Dermis microvascular lymphatic vessel endothelial cell (primary cell): ENCODE data around the gene PLPPR1. TPM values are rescaled to one million over a fixed set of nuclear protein-coding genes. Genes with fewer than 3 reads are reported as not detected.
"Not testable (repeated sequence)": the region's sequence is repeated elsewhere in the genome, so short reads cannot be mapped to it uniquely, and the experiment has no call there.

Experiments
- DNase-seq, 2 donors: peaks; one replicate each; pipeline versions ENCODE4 v3.0.0 to v3.0.0-alpha.2; 2010; ENCODE audit warnings: low read depth in 2 of 2
- total RNA-seq: library from RNA; depleted of rRNA; stranded (reverse); fragments of >200 nt; gene quantifications from 2 replicates; pipeline ENCODE4 v1.2.1, GENCODE V29; 2014

The PLPPR1 gene
- total RNA-seq, 1 donor from 2014 or later: not detected

- peak; percentile 9 to 40 for DNase-seq
Observed at GRCh38 chr9:101121836-101122399, 93.4 kb downstream of the PLPPR1 start.

DNA sequence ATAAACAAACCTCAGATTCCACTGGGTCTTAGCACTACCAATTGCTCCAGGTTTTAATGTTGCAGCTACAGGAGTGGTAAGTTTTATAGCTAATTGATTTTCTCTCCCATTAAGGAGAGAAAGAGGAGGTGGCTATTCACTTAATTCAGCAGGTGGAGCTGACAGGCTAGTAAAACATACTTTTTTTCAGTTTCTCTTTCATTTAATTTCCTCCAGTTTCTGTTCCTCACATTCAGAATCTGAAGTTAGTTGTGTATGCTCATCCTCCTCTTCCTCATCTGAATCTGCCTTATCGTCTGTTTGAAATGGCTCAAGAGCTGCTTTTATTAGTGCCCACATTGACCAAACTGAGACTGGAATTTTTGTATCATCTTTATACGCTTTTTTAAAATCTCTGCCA lies 98.0 kb downstream of the PLPPR1 start:
- no peak for DNase-seq

DNA sequence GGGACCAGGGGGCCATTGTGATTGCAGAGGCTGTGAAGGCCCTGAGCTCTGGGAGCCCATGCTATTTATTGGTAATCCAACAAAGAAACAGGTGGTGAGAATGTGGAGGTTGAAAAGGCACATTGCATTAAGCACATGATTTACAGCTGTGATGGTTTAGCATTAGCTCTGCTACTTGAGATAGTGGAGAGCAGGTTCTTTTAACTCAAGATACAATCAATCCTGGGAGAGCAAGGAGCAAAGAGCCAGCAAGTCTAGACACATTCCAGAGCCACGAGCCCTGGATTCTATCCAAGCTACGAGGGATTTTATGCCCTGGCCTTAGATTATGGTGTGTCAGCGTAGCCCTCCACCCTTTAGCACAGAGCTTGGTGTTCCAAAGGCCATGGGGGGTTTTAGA lies 98.8 kb downstream of the PLPPR1 start:
- not testable (repeated sequence) for DNase-seq

DNA sequence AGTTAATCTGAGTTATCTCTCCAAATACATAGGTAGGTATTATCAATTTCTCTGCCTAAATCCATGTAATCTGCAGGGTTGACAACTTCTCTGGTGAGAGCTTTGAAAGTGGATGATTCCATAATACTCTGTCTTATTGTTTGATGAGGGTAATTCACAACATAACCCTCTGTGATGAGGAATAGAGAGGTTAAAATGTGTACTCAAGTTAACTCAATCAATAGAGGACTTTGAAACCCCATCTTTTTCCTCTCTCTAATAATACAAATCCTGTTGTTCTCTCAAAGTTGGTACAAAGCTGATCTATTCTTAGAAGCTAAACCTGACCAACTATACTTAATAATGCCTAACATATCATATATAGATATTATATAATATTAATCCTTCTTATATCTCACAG lies 100.1 kb downstream of the PLPPR1 start:
- DNase-seq: no peak

DNA sequence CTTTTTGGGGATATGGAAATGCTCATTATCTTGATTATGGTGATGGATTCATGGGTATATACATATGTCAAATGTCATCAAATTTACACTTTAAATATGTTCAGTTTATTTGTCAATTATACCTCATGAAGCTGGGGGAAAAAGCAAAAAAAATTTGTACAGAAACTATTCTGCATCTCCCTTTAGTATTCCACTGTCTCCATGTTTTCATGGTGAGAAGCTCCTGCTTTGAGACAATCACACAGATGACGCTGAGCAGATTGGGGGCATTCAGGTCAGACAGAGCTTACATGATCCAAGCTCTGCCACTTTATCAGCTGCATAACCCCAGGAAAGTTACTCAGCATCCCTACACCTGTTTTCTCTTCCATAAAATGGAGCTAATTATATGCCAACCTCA lies 101.5 kb downstream of the PLPPR1 start:
- DNase-seq: no peak

- DNase-seq: no peak
Observed at GRCh38 chr9:101131326-101131725, 102.8 kb downstream of the PLPPR1 start.

- no peak for DNase-seq
Observed at GRCh38 chr9:101132801-101133200, 104.3 kb downstream of the PLPPR1 start.

DNA sequence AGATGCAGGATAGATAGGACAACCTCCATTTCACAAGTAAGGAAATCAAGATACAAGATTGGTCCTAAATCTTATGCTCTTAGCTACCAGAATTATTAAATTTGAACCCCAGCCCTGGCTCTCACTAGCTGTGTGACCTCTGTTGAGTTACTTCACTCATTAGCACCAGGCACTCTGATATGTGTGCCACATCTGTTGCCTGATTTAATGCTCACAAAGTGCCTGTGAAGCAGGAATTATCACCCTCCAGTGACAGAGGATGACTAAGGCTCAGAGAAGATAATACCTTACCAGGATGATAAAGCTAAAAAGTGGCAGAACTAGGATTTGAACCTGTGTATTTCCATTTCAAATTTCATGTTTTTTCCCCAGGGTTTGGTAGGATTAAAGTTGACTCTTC lies 110.0 kb downstream of the PLPPR1 start:
- no peak for DNase-seq

DNA sequence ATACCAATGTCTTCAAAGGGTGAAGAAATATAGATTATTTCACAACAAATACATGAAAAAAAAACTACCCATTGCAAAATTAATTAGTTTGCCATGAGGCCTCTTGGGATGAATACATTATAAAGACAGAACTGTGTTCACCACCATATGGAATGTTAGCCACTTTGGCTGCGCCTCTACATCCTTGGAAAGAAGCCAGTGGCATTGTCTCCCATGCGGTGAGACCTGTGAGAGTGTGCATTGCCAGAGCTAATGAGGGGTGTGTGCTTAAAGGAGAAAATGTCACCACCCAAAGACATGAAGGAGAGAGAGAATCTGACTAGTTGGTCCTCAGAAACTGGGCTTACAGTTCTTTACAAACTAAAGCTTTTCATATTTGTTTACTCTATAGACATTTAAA lies 110.6 kb downstream of the PLPPR1 start:
- no peak for DNase-seq

DNA sequence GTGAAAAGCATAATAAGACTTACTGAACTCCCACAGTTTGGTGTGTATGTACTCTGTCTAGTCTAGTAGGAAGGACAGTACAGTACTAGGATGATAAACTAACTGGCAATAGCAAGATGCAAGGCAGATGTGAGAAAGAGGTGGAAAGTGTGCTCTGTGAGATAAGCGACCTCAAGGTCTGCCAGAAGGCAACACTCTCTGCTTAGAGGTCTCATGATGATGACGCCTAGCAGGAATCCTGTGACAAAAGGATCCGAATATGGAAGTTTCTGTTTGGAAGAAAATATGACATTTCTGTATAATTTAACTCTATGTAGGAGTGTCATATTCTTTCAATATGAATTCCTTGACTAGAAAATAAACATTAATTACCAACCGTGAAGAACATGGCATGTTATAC lies 112.2 kb downstream of the PLPPR1 start:
- no peak for DNase-seq

DNA sequence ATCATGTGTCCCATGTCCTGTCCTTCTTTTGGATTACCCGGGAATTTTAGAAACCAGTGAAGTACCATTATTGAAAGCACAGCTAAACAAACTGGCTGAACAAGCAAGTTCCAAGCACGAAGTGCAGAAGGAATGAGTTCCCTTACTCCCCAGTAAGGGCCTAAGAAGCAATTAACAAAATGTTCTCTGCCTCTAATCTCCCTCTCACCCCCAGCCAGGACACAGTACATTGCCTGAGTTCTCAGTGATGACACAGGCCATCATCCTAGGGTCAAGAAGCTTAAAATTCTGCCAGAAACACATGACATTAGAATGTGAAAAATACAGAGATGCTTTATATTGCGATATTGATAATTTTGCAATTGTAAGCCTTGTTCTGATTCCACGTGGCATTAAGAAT lies 118.0 kb downstream of the PLPPR1 start:
- DNase-seq: no peak

DNA sequence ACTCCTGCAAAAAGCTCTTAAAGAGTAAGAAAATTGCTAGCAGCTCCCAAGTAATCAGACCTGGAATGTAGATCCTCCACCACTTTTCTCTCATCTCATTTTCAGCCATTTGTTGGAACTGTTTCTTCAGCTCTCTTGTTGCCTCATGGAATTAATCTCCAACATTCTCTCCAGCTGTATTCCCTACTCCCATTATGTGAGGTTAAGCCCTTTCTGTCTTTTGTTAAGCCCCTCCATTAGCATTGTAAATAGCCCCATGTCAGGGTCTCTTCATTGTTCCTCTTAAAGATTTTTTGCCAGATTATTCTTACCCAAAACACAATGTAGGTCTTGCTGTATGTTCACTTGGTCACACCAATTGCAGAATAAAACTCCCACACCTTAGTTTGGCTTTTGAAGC lies 119.8 kb downstream of the PLPPR1 start:
- no peak for DNase-seq

DNA sequence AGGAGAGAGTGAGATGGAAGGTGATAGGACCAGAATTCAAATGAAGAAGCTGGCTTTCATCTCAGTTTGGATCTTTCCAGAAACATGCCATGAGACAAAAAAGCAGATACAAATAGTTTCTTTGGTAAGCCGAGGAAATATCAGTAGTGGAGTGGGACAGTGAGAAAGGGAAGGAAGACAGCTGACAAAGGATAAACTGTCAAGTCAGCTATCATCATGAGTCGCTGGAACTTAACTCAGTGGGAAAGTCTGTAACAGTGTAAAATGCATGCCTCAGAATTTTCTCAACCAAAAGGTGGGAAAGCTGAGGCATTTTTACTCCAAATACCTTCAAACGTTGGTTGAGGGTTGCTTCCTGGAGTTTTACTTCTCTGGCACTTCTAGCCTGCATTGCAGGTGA lies 129.8 kb downstream of the PLPPR1 start:
- no peak for DNase-seq

DNA sequence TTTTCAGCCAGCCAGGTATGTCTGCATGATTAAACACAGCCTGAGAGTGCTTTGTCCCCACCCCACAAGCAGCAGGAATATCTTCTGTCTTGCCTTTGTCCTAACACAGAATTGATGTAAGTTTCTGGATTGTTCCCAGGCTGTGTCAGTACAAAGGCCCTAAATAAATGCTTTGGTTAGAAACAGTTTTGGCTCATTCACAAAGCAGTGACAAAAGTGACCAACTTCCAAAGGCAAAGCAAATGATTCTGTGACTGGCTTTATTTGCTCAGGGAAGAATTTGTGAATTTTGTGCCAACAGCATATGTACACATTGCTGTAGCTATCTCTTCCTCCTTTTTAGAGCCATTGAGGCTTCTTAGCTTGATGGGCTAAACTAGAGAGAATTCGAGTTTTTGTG lies 133.7 kb downstream of the PLPPR1 start:
- DNase-seq: no peak

GRCh38 chr9:101165131-101165530 lies 136.6 kb downstream of the PLPPR1 start:
- no peak for DNase-seq

GRCh38 chr9:101167490-101168134 lies 139.1 kb downstream of the PLPPR1 start:
- DNase-seq: no peak

- no peak for DNase-seq
Observed at GRCh38 chr9:101172616-101173015, 144.1 kb downstream of the PLPPR1 start.

- DNase-seq: no peak
Observed at GRCh38 chr9:101173907-101174306, 145.4 kb downstream of the PLPPR1 start.

GRCh38 chr9:101176384-101176783 lies 147.9 kb downstream of the PLPPR1 start:
- no peak for DNase-seq

- no peak for DNase-seq
Observed at GRCh38 chr9:101184813-101185278, 156.3 kb downstream of the PLPPR1 start.

GRCh38 chr9:101191723-101192122 lies 163.2 kb downstream of the PLPPR1 start:
- DNase-seq: no peak

GRCh38 chr9:101197026-101197425 lies 168.5 kb downstream of the PLPPR1 start:
- no peak for DNase-seq

- no peak for DNase-seq
Observed at GRCh38 chr9:101200852-101201251, 172.3 kb downstream of the PLPPR1 start.

GRCh38 chr9:101201630-101202029 lies 173.1 kb downstream of the PLPPR1 start:
- no peak for DNase-seq
